NCI-H2196 (cell line): ENCODE data around the gene GDF10.

Source experiments
- DNase-seq: peaks from one replicate; lab custom pipeline; 2025; ENCODE audit not compliant: unreplicated experiment; lab: John Stamatoyannopoulos, UW

GDF10 gene

DNA sequence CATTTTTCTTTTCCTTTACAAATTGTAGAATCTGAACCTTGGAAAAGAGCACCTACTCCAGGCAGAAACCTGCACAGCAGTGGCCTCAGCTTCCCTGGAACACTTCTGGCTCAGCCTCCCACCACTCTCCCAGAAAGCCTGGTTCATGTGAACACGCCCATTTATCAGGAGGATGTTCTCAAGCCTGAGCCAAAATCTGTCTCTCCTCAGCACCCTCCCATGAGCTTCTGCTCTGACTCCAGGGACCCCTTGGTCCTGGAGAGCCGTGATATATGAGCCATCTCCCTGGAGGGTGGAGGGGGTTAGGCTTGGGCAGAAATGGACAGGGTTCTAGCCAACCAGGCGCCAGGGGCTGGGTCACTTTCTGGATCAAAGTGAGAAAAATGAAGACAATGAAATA is 32.4 kb downstream of the GDF10 start:
- no peak for DNase-seq

DNA sequence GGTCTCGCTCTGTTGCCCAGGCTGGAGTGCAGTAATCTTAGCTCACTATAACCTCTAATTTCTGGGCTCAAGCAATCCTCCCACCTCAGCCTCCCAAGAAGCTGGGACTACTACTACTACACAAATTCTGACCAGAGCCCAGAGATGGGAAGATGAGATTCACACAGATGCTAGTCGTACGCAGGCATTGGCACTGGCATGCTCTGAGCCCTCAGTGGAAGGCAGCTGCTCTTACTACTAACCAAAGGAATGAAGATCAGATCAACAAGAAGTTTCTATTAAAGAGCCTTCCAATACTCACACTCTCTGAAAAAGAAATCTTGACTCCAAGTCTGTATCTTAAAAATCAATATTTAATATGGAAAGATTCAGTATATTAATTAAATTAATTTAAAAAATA is 32.9 kb downstream of the GDF10 start:
- no peak for DNase-seq

DNA sequence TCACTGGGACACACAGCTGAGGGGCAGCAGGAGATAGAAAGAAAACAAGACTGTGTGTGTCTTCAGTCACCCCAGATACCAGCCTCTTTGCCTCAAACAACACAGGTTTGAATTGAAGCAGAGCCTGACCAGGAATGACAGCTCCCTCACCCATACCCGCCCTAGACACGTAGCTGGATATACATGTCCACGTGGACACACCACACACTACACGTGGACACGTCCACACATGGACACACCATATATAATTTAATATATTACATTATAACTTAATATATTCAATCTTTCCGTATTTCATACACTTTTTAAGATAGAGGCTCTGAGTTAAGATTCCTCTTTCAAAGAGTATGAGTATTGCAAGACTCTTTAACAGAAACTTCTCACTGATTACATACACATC is 33.5 kb downstream of the GDF10 start:
- no peak for DNase-seq

DNA sequence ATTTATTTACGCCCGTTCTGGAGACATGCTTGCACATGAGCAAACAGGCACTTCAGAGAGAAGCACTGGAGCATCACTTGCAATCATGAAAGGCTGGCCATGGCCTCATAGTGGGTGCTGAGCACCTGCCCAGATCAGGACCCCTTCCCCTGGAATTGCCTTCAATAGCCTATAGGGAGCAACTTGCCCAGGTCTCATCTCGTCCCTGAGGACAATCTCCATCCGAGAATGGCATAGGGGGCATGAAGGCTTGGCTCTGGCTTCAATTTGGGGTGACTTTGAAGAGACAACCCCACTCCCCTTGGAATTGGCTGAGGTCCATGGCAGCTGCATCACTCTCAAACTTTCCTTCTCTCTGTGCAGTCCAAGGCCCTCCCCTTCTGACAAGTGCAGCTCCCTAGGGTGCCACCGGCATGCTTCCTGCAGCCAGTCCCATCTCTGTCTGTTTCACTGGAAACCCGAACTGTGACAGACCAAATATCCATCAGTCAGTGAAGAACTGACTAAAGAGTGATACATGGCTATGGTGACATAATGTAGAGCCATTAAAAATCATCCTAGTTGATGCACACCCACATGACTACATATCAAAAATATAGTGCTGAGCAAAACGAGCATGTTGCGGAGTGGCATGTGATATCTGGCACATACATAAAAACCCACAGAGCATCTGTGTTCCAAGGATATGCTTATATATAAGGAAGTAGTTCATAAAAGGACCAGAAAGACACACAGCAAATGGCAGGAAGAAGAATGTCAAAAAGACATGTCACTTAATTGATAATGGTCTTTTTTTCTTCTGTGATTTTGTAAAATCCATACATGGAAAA is 34.7 kb downstream of the GDF10 start:
- DNase-seq: no peak

DNA sequence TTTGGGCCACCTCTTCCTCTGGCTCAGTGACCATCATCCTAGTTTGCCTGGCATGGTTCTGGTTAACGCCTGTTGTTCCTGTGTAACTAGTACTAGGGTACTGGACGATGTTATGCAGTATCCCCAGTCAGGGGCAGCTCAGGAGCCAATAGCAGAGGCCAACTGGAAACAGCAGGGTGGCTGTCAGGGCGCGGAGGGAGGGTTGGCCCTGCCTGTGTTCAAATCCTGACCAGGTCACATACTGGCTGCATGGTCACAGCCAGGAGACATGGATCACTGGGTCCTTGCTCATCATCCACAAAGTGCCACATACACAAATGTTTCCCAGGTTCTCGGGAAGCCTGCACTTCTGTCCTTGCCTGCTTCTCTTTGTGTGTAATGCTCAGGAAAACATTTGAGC is 35.9 kb downstream of the GDF10 start:
- no peak for DNase-seq

DNA sequence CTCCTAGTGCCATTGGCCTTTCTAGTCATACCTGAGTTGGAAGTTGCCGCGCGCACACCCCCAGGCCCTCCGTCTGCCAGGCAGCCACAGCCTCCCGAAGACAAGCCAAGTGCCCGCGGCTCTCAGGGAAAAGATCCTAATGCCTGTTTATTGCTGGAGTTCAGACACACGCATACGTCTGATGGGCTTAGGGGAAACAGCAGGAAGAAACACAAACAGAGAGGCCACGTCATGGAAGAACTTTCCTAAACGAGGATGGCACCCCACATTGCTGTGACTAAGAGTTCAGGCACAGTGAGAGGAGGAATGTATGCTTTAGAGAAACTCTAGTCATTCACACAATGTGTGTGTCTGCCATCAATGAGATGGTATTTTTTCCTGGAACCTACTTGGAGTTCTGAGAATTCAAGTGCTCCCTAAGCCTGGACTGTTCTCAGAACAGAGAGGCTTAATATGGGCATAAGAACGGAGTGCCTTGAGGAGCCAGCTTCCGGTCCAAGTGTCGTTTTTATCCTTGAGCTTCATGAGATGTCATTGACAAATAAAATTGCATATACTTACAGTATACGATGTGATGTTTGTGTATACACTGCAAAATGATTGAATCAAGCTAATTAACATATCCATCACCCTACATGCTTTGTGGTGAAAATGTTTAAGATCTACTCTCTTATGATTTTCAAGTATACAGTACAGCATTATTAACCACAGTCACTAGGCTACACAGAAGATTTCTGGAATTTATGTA is 36.6 kb downstream of the GDF10 start:
- DNase-seq: no peak

DNA sequence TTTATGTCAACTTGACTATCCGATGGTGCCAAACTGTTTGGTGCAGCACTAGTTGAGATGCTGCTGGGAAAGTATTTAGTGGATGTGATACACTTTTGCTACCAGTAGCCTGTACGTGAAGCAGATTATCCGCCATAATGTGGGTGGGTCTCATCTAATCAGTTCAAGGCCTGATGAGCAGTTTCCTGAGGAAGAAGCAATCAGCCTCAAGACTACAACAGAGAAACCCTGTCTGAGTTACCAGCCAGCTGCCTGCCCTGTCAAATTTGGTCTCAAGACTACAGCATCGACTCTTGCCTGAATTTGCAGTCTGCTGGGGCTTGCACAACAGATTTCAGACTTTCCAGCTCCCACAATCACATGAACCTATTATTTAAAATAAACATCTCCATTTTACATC is 37.3 kb downstream of the GDF10 start:
- DNase-seq: no peak

DNA sequence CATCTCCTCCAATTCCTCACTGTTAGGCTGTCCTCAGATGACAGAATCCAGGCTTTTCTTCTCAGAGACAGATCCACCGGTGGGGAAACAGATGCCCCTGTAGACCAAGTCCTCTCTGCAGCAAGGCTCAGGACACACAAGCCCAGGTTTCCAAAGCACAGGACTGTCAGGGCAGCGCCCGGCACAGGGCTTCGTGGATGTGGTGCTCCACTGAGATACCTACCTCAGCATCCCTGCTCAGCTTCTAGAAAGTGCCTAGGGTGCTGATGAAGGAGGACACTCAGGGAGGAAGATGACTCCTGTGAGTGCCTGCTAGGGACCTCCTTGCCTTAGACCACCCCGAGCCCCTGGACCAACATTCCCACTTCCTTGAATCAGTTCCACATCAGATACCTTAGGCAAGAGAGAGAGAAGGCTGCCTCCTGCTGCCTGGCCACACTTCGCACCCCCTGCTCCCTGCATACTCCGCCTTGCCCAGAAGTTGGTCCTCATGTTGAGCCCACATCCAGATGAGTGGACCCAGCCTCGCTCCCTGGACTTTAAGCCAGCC is 39.3 kb downstream of the GDF10 start:
- DNase-seq: no peak

DNA sequence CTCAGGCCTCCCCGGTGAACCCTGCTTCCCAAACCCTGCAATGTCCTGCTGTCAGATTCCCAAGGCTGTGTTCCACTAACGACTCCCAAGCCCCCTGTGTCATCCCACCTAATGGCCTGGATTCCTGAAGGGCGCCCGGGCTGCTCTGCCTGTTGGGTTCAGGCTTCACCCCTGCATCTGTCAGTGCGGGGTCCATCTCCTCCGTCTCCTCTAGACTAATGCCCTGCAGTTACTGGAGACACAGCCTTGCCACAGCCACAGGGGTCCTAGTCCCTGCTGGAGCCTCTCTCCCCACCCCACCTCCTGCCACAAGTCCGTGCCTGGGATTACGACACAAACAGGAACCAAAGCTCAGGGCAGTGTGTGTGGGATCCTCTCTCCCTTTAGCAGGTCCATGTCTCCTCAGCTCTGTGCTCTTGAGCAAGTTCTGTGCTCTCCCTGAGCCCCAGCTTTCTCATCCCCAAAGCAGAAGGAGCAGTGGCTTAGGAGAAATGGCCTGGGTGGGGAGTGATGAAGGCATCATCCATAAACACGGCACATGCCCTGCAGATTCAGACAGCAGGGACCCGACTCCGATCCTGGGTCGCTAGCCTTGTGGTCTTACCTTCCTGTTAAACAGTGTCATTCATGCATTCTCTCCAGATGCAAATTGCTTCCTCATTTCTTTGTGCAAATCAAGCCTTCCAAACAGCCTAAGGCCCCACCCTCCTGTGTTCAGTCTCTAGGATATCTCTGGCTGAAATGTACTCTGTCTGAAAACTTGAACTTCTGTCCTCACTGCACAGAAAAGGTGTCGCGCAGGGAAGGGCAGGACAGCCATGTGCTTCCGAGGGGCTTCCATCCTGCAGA is 40.0 kb downstream of the GDF10 start:
- no peak for DNase-seq

DNA sequence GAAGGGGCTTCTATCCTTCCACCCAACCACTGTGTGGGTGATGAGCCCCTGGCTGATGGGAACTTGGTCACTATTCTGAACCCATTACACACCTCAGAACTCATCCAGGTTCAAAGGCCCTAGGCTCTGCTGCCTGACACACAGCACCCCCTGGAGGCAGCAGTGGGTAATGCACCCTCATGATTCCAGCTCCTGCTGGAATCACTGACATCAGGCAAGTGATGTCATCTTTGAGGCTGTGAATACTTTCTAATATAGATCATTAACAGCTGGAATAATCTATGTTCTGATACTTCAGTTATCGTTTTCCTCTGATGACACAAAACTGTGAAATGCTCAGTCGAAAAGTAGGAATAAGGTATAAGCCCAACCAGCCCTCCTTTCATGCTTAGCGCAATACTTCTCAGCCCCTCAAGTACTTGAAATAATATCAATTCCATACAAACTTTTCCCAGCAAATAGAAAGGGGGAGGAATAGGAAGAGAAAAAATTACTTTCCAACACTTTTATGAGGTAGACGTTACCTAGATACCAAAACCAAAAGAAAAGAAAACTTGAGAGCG is 40.7 kb downstream of the GDF10 start:
- DNase-seq: peak; percentile 13

DNA sequence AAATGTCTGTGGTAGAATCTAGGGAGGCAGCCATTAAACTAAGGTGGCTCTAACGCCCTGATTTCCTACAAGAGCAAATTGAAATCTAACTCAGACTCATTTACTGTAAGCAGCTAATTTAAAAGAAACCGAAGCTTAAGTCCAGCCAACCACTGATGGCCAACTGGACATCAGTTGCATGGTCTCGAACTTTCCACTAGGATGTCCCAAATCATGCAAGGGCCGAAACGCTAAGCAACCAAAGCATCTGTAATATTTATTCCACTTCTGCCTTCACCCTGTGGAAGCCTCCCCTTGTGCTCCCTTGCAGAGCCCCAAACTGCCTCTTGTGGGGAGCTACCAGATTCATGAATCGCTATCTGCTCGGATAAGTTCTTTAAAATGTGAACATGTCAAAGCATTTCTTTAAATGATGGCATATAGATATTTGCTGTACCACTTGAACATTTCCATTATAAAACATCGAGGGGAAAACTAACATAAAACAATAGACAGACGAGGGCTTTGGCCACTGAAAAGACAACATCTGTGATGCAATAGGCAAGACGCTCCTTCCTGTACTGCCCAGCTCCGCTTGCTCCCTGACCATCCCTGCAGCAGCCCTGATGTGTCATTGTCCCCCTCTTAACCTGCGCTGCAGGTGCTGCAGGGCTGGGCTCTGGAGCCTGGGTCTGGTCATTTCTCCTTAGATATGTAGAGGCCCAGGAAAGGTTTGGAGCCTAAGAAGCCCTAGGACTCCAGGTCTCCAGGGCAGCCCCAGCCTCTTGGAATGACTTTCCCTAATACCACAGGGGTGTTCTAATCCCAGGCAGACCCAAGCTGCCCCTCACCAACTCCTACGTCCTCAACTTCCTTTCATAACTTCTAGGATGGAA is 45.2 kb downstream of the GDF10 start:
- DNase-seq: no peak

DNA sequence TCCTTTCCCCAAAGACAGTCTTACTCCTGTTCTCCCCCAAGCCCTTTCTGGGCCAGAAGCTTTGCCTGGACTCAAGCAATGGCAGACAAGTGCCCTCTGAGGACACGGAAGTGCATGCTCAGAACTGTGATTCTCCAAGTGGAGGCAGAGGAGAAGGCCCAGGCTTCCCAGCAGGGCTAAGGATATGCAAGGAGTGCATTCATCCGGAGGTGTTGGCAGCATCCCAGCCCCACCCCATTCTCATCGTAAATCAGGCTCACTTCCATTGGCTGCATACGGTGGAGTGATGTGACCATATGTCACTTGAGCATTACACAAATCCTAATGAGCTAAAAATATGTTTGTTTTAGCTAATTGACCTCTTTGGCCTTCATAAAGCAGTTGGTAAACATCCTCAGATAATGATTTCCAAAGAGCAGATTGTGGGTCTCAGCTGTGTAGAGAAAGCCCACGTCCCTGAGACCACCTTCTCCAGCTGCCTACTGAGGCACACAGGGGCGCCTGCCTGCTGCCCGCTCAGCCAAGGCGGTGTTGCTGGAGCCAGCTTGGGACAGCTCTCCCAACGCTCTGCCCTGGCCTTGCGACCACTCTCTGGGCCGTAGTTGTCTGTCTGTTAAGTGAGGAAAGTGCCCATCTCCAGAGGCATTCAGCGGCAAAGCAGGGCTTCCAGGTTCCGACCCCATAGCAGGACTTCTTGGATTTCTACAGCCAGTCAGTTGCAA is 46.7 kb downstream of the GDF10 start:
- peak; percentile 44 for DNase-seq

DNA sequence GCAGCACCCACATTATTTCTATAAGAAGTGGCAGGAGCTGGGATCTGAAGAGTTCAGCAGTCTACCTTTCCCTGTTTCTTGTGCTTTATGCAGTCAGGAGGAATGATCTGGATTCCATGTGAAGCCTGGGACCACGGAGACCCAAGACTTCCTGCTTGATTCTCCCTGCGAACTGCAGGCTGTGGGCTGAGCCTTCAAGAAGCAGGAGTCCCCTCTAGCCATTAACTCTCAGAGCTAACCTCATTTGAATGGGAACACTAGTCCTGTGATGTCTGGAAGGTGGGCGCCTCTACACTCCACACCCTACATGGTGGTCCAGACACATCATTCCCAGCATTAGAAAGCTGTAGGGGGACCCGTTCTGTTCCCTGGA is 47.3 kb downstream of the GDF10 start:
- no peak for DNase-seq

DNA sequence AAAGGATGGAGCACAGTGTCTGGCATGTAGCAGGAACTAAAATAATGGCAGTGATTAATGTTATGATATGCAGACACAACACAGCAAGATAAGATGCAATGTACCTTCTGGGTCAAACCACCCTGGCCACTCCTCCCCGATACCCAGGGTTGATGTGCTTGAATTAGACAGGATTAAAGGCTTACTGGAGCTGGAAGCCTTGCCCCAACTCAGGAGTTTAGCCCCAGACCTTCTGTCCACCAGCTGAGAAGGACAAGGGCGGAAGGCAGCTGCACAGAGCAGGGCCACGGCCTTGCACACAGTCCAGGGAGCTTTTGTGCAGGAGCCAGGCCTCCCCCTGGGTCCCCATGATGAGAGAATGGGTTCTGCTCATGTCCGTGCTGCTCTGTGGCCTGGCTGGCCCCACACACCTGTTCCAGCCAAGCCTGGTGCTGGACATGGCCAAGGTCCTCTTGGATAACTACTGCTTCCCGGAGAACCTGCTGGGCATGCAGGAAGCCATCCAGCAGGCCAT is 48.2 kb downstream of the GDF10 start, which contains the start of gene RBP3:
TSS of gene RBP3 (plus strand) at position 226 of the 514 bp plus-strand sequence. CDS start at position 348, 122 bp downstream.
- DNase-seq: no peak

DNA sequence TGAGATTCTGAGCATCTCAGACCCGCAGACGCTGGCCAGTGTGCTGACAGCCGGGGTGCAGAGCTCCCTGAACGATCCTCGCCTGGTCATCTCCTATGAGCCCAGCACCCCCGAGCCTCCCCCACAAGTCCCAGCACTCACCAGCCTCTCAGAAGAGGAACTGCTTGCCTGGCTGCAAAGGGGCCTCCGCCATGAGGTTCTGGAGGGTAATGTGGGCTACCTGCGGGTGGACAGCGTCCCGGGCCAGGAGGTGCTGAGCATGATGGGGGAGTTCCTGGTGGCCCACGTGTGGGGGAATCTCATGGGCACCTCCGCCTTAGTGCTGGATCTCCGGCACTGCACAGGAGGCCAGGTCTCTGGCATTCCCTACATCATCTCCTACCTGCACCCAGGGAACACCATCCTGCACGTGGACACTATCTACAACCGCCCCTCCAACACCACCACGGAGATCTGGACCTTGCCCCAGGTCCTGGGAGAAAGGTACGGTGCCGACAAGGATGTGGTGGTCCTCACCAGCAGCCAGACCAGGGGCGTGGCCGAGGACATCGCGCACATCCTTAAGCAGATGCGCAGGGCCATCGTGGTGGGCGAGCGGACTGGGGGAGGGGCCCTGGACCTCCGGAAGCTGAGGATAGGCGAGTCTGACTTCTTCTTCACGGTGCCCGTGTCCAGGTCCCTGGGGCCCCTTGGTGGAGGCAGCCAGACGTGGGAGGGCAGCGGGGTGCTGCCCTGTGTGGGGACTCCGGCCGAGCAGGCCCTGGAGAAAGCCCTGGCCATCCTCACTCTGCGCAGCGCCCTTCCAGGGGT is 48.9 kb downstream of the GDF10 start:
- no peak for DNase-seq

DNA sequence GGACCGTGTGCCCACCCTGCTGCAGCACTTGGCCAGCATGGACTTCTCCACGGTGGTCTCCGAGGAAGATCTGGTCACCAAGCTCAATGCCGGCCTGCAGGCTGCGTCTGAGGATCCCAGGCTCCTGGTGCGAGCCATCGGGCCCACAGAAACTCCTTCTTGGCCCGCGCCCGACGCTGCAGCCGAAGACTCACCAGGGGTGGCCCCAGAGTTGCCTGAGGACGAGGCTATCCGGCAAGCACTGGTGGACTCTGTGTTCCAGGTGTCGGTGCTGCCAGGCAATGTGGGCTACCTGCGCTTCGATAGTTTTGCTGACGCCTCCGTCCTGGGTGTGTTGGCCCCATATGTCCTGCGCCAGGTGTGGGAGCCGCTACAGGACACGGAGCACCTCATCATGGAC is 49.5 kb downstream of the GDF10 start:
- DNase-seq: no peak

DNA sequence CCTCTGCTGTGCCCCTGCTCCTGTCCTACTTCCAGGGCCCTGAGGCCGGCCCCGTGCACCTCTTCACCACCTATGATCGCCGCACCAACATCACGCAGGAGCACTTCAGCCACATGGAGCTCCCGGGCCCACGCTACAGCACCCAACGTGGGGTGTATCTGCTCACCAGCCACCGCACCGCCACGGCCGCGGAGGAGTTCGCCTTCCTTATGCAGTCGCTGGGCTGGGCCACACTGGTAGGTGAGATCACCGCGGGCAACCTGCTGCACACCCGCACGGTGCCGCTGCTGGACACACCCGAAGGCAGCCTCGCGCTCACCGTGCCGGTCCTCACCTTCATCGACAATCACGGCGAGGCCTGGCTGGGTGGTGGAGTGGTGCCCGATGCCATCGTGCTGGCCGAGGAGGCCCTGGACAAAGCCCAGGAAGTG is 50.0 kb downstream of the GDF10 start:
- DNase-seq: no peak
